Erythroblast (primary cell): ENCODE results near the gene CDCP2.

Experiments
- GATA1 ChIP-seq: IDR thresholded peaks from 2 replicates; pipeline ENCODE4 v1.6.1; 2011; ENCODE audit warnings: low read depth, mild to moderate bottlenecking, control low read depth, low read length, moderate library complexity
- POLR2A ChIP-seq: IDR thresholded peaks from 2 replicates; pipeline ENCODE4 v1.6.1; 2011; ENCODE audit warnings: mild to moderate bottlenecking, low read length

GRCh38 chr1:54121482-54122134 lies 31.2 kb downstream of the CDCP2 start:
- TF ChIP-seq POLR2A = no peak
- TF ChIP-seq GATA1 = no peak
